Measurements from ENCODE around the gene HSD17B3. TPM values are rescaled to one million over a fixed set of nuclear protein-coding genes. Genes with fewer than 3 reads are reported as not detected.

HSD17B3 gene
- polyA plus RNA-seq, 1 donor (not counting 4 experiments of a cell fraction or from before 2014, with no cell fraction given) = 0.17 TPM

DNA sequence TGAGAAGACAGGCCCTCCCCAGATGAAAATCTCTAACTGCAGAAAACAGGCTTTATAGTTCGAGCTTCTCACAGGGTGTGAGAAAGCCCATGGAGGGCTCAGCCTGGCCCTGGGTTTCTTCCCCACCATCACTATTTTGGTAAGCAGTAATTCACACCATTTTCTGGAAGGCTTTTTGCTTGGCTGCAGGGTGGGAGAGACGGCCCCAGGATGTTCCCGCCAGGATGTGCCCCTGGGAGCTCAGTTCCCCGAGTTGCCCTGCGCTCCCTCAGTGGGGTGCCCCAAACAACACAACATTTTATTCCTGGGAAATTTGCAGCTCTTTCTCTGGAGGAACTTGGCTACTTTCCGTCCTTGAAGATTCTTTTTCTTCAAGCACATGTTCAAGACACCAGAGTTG lies 100.8 kb downstream of the HSD17B3 start:
- H3K27ac ChIP-seq (ENCODE audit: control insufficient read depth, insufficient read depth, low read length) = no peak overlapping the region
- H3K9me1 ChIP-seq (ENCODE audit: control insufficient read depth, extremely low read depth, insufficient read depth, low read length) = no peaks in the 10 kb centered on the region
- no peaks in the 10 kb centered on the region for H3K4me1 ChIP-seq (ENCODE audit: control insufficient read depth, extremely low read depth, insufficient read depth, low read length)
- H3K36me3 ChIP-seq (ENCODE audit: control insufficient read depth in 2 of 2, extremely low read depth in 1 of 2, insufficient read depth in 2 of 2, low read length in 2 of 2) = no peaks in the 10 kb centered on the region
- H2AFZ ChIP-seq (ENCODE audit: control insufficient read depth, low read length) = no peak overlapping the region
- DNase-seq (ENCODE audit: low read depth, low spot score) (no peak), FAIRE-seq (no peak)
- no peaks in the 10 kb centered on the region for H3K79me2 ChIP-seq (ENCODE audit: control insufficient read depth, insufficient read depth, low read length)
- H3K9me3 ChIP-seq (ENCODE audit: control insufficient read depth, low read depth, low read length) = no peaks in the 10 kb centered on the region
- dilution Hi-C loops (cut with MboI; ENCODE audit: extremely low pct_ligation_motif_present, low sequenced_read_pairs) = no loop called here
- H3K4me3 ChIP-seq (ENCODE audit: control insufficient read depth in 2 of 3, extremely low read depth in 1 of 3, insufficient read depth in 2 of 3, low read depth in 1 of 3, low read length in 3 of 3) = no peak overlapping the region
- H3K9ac ChIP-seq (ENCODE audit: control insufficient read depth, extremely low read depth, insufficient read depth, low read length) = no peak overlapping the region
- peaks cover 24% of the 10 kb centered on the region for H3K27me3 ChIP-seq (ENCODE audit: control insufficient read depth, extremely low read depth, insufficient read depth, low read length)
- TF ChIP-seq EZH2 (IDR thresholded peaks at IDR 0.05; ENCODE audit: low read length) (no peak), CTCF (optimal IDR thresholded peaks at IDR 0.05 in 1 of 3, IDR thresholded peaks at IDR 0.05 in 1 of 3, conservative IDR thresholded peaks at IDR 0.05 in 1 of 3; ENCODE audit: extremely low read depth in 1 of 3, insufficient read depth in 2 of 3, low read length in 3 of 3) (no peak)
- no peaks in the 10 kb centered on the region for H4K20me1 ChIP-seq (ENCODE audit: control insufficient read depth, extremely low read depth, insufficient read depth, low read length)
- no peak overlapping the region for H3K4me2 ChIP-seq (ENCODE audit: control insufficient read depth, extremely low read depth, insufficient read depth, low read depth, low read length)

DNA sequence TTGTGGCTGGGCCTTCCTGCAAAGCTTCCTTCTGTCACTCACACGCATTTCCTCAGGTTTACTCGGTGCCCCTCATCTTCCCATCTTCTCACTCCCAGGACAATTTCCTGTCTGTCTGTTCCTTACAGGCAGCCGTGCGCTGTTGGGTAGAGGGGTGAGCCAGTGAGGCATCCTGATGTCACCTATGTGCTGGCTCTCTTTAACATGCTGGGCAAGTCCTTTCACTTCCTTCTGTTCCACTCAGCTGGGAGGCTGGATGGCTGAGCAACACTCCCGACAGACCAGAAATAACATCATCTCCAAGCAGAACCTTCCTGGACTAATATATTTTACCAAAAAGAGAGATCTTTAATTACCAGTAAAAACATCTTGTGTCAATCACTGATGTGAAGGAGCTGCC lies 103.0 kb downstream of the HSD17B3 start:
- Histone ChIP-seq H3K4me3 (ENCODE audit: control insufficient read depth in 2 of 3, extremely low read depth in 1 of 3, insufficient read depth in 2 of 3, low read depth in 1 of 3, low read length in 3 of 3) (no peak overlapping the region), H3K9ac (ENCODE audit: control insufficient read depth, extremely low read depth, insufficient read depth, low read length) (no peak overlapping the region), H3K9me3 (ENCODE audit: control insufficient read depth, low read depth, low read length) (no peaks in the 10 kb centered on the region), H3K27me3 (ENCODE audit: control insufficient read depth, extremely low read depth, insufficient read depth, low read length) (peaks cover 12% of the 10 kb centered on the region), H3K9me1 (ENCODE audit: control insufficient read depth, extremely low read depth, insufficient read depth, low read length) (no peaks in the 10 kb centered on the region), H3K36me3 (ENCODE audit: control insufficient read depth in 2 of 2, extremely low read depth in 1 of 2, insufficient read depth in 2 of 2, low read length in 2 of 2) (no peaks in the 10 kb centered on the region), H3K4me1 (ENCODE audit: control insufficient read depth, extremely low read depth, insufficient read depth, low read length) (no peaks in the 10 kb centered on the region), H3K27ac (ENCODE audit: control insufficient read depth, insufficient read depth, low read length) (no peak overlapping the region), H2AFZ (ENCODE audit: control insufficient read depth, low read length) (no peak overlapping the region), H3K4me2 (ENCODE audit: control insufficient read depth, extremely low read depth, insufficient read depth, low read depth, low read length) (no peak overlapping the region), H4K20me1 (ENCODE audit: control insufficient read depth, extremely low read depth, insufficient read depth, low read length) (no peaks in the 10 kb centered on the region), H3K79me2 (ENCODE audit: control insufficient read depth, insufficient read depth, low read length) (no peaks in the 10 kb centered on the region)
- DNase-seq (ENCODE audit: low read depth, low spot score) = no peak
- FAIRE-seq = no peak
- no peak for TF ChIP-seq CTCF (optimal IDR thresholded peaks at IDR 0.05 in 1 of 3, IDR thresholded peaks at IDR 0.05 in 1 of 3, conservative IDR thresholded peaks at IDR 0.05 in 1 of 3; ENCODE audit: extremely low read depth in 1 of 3, insufficient read depth in 2 of 3, low read length in 3 of 3)
- TF ChIP-seq EZH2 (IDR thresholded peaks at IDR 0.05; ENCODE audit: low read length) = no peak
- dilution Hi-C loops (cut with MboI; ENCODE audit: extremely low pct_ligation_motif_present, low sequenced_read_pairs) = no loop called here
